A549 (cell line): ENCODE measurements around the gene PRKAR2B.

Experiments used
- BHLHE40 ChIP-seq: IDR thresholded peaks from 2 replicates; pipeline ENCODE4 v1.6.1; 2012; ENCODE audit warnings: low read depth, low read length, inconsistent platforms
- CEBPB ChIP-seq, 2 experiments: fragments of >200 bp in 1 of 2; sonication (Bioruptor Twin) in 1 of 2; formaldehyde crosslinking in 1 of 2; IDR thresholded peaks; 2 replicates each; pipeline ENCODE4 v1.6.1; 2012 to 2016
- CTCF ChIP-seq: fragments of >200 bp; sonication (Bioruptor Twin); formaldehyde crosslinking; IDR thresholded peaks from 3 replicates; pipeline ENCODE4 v1.5.1; 2016
- EP300 ChIP-seq, 2 experiments: fragments of >200 bp; sonication (Bioruptor Twin); formaldehyde crosslinking; IDR thresholded peaks; 2 replicates in 1 of 2; 3 replicates in 1 of 2; pipeline ENCODE4 v1.6.1; 2016 to 2017
- GATA3 ChIP-seq: IDR thresholded peaks from 2 replicates; pipeline ENCODE4 v1.6.1; 2012; ENCODE audit warnings: borderline replicate concordance
- JUN ChIP-seq, 2 experiments: fragments of >200 bp; sonication (Bioruptor Twin); formaldehyde crosslinking; IDR thresholded peaks; 2 replicates in 1 of 2; 3 replicates in 1 of 2; pipeline ENCODE4 v1.6.1; 2016 to 2017
- NFE2L2 ChIP-seq: fragments of 150-350 bp; conservative IDR thresholded peaks from 2 replicates; pipeline ENCODE4 v1.6.1; 2014; ENCODE audit warnings: low read length
- POLR2A ChIP-seq: IDR thresholded peaks from 2 replicates; pipeline ENCODE4 v1.6.1; 2012; ENCODE audit warnings: mild to moderate bottlenecking, low read length
- REST ChIP-seq: fragments of 200-600 bp; sonication (generic); IDR thresholded peaks from 2 replicates; pipeline ENCODE4 v1.6.1; 2016; ENCODE audit warnings: antibody characterized with exemption, mild to moderate bottlenecking, moderate library complexity
- USF2 ChIP-seq: fragments of 450-650 bp; IDR thresholded peaks from 2 replicates; pipeline ENCODE4 v1.6.1; 2014; ENCODE audit warnings: antibody characterized with exemption

DNA sequence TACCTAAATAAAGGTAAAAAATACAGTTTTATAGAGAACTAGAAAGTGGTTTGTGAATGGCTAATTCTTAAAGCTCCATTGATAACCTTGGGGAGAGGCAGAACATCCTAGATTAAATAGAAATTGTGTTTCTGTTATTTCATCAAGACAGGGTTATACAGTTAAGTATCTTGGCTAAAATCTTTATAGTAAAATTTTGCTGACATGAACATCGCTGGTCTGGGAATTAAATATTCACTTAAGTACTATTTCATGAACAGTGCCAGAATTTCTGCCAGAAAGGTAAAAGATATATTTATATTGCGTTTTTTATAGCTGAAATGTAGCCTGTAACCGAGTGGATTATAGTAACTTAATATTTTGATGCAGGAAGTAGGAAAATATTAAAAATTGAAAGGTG, 70.6 kb downstream of the PRKAR2B start:
- no peak for TF ChIP-seq USF2
- no peak for TF ChIP-seq BHLHE40
- TF ChIP-seq EP300 (IDR thresholded peaks at IDR 0.05), result no peak
- no peak for TF ChIP-seq NFE2L2
- TF ChIP-seq REST, result no peak
- no peak for TF ChIP-seq JUN (IDR thresholded peaks at IDR 0.05)
- TF ChIP-seq CTCF, result no peak
- no peak for TF ChIP-seq CEBPB (IDR thresholded peaks at IDR 0.05)
- TF ChIP-seq POLR2A, result no peak
- no peak for TF ChIP-seq GATA3
